HG03558 (cell line): ENCODE measurements around the gene PTP4A1.
"Not testable (repeated sequence)": the region's sequence is repeated elsewhere in the genome, so short reads cannot be mapped to it uniquely, and the experiment has no call there.

ENCODE experiments used
- ATAC-seq: cut with Tn5 transposase; IDR thresholded peaks from one replicate; pipeline ENCODE4 v1.9.1; 2021; ENCODE audit warnings: moderate number of reproducible peaks; ENCODE audit not compliant: unreplicated experiment; ENCODE audit errors: extremely low read depth

PTP4A1 gene

DNA sequence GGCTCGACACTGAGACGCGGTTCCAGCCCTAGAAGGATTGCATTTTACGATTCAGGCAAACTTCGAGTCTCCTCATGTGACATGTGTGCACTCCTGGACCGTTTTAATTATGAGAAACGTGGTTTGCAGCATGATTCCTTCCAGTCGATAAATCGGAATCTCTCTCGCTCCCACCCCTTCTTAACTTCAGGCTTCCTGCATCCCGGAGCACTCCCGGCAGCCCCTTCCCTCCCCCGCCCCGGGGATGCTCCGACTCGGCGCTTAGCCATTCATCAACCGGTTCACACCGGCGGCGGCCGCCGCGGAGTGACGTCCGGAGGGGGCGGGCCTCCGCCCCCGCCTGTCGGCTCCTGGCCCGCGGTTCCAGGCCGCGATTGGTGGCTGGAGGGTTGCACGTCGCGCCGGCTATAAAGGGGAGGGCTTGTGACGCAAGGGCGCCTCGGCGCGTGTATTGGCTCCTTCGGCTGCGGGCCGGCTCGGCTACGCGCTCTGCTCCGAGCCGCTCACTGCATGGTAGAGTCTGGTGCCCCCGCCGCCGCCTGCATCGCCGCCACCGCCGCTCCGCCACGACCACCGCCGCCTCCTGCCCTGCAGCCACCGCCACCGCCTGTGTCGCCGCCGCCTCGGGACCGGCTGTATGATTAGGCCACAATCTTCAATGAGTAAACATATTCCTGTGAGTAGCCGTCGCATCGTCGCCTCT is at the start of gene PTP4A1, which contains the start of gene LOC128125822:
Gene PTP4A1 (plus strand): TSS at position 437 of the 703 bp plus-strand sequence. CDS start 4,401 bp downstream, outside the sequence.
Gene LOC128125822 (plus strand): TSS at position 437 of the 703 bp plus-strand sequence.
- ATAC-seq = peak; percentile 87

DNA sequence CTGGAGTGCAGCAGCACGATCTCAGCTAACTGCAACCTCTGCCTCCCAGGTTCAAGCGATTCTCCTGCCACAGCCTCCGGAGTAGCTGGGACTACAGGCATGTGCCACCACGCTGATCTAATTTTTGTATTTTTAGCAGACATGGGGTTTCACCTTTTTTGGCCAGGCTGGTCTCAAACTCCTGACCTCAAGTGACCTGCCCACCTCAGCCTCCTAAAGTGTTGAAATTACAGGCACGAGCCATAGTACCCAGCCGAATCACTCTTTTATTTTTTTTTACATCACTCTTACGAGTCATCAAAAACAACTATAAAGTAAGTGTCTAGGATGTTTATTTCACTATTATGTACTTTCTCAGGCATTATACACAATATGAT is 49.4 kb upstream of the PTP4A1 start:
- not testable (repeated sequence) for ATAC-seq

DNA sequence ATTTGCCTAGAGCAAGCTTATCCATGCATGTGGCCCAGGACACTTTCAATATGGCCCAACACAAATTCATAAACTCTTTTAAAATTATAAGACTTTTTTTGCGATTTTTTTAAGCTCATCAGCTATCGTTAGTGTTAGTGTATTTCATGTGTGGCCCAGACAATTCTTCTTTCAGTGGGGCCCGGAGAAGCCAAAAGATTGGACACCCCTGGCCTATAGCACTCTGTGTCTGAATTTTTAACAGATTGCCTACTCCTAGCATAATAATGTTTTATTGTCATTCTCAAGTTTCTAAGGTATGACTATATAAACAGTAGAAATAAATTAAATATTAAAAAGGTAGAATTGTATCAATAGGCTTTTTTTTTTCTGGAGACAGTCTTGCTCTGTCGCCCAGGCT is 48.6 kb upstream of the PTP4A1 start:
- no peak for ATAC-seq

DNA sequence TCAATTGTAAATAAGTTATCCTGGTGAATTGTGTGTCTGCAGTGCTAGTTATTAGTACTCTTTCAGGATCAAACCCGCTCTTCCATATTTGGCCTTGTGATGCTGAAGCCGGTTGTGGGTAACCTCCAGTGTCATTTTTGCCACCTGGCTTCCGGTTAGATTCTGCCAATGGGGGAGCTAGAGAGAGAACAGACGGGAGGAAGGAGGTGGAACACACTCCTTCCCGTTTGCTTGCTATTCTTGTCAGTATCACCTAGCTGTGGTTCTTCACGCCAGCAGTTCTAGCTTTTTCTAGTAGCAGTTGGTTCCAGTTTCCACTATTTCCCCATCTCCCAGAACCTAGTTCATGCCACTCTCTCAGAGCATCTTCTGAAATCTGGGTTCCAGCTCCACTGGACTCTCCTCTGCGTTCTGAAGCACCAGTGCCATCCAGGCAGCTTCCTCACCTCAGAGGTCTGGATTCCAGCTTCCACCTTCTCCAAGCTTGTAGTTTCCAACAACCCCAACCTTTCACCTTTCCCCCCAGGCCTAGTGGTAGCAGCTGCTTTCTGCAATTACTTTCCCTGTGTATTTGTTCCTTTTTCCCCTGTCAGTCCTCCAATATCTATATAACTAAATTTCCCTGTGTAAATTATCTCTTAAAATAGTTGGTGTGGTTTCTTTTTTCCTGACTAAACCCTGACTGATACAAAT is 46.9 kb upstream of the PTP4A1 start:
- no peak for ATAC-seq

DNA sequence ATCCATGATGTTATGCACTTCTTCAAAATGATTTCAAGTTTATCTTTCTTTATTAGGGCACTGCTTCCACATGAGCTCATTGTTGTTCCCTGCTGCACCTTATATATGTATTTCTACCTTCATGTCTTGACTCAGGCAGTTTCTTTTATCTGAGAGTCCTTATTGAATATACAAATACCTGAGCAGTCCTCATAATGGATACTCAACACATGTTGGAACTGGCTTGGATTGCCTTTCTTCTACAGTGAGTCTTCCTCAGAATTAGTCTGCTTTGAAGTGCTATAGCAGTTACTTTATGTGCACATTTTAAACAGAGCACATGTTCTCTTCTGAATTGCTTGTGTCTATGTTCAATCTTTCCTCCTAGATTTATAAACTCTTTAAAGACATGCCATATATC is 45.3 kb upstream of the PTP4A1 start:
- ATAC-seq = no peak

DNA sequence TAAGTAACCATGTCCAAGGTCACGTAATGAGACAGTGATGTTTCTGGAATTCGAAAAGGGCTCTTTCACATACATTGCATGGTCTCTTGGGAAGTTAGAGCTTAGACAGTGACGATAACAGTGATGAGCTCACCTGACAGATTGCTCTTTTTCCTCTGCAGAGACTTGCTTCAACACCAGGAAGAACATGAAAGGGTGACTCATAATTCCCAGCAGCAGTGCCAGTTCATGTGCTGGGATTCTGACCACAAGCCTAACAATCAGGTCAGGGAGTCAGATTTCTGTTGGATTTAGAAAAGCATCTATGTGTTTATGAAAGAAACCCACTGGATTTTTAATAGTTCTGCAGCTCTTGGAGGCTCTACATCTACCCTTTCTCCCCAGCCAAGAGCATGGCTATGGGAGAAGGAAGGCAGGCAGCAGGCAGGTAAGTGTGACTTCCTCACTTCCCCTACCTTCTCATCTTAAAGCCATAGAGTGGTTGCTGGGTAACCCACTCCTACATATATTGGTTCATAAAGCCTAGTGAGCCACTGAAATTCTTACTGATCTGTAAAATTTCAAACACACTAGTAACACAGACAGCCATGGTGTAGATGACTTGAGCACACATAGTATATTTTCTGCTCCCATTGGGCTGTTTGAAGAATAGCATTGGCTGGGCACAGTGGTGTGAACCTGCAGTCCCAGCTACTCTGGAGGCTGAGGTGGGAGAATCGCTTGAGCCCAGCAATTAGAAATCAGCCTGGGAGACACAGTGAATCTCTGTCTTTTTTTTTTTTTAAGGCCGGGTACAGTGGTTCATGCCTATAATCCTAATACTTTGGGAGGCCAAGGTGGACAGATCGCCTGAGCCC is 44.4 kb upstream of the PTP4A1 start:
- no peak for ATAC-seq

DNA sequence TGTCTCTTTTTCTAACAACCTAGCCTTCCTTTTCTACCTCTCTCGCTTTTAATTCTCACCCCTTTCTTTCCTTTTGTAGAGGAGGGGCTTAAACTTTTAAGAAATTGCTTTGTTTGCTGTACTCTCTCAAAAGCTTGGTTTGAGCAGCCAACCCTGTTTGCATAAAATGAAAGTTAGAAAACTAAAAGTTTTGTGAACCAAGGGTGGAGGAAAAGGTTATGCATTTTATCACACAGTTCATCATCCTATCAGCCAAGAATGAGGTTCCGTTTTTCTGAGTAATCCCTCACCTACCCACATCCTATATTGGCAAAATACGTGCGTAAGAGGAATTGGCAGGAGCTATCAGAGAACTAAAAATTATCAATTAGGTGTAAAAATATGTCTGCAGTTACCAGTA is 42.8 kb upstream of the PTP4A1 start:
- ATAC-seq = no peak

DNA sequence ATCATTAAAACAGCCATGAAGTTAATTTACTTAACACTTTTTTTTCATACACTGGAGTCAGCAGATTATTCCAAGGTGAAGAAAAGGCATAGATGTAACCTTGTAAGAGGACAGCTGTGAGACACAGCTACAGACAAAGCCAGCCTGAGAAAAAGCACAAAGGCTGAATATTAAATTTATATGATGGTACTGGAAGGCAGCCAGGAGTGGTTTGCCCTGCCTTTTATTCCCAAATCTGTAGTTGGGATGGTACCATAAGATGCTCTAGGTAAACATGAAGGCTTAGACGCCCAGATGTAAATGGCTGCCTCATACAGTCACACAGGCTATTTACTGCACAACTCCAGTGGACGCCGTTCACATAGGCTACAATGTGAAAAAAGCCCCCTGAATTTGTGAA is 42.1 kb upstream of the PTP4A1 start:
- ATAC-seq = no peak

DNA sequence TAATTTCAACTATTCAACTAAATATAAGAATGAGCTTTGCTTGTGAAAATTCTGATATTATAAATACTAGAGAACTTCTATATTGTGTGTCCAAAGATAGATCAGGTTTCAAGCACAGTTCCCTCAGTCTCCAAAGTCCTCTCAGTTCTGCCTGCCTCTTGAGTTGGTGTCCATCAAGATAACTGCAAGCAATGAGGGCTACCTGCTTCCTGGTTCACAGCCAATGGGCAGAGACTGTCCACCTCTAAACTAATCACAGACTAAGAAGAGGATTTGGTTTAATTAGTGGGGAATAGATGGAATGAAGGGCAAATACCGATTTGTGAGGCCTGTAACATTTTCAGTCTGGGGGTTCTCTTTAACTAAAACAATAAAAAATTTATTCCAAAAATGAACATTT is 41.3 kb upstream of the PTP4A1 start:
- ATAC-seq = no peak

DNA sequence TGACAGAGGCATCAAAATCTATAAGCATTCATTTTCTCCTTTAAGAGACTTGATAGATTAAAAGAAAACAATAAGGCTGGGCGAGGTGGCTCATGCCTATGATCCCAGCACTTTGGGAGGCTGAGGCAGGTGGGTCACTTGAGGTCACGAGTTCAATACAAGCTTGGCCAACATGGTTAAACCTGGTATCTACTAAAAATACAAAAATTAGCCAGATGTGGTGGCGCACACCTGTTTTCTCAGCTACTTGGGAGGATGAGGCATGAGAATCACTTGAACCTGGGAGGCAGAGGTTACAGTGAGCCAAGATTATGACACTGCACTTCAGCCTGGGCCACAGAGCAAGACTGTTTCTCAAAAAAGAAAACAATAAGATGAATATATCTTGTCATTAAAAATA is 39.3 kb upstream of the PTP4A1 start:
- no peak for ATAC-seq

DNA sequence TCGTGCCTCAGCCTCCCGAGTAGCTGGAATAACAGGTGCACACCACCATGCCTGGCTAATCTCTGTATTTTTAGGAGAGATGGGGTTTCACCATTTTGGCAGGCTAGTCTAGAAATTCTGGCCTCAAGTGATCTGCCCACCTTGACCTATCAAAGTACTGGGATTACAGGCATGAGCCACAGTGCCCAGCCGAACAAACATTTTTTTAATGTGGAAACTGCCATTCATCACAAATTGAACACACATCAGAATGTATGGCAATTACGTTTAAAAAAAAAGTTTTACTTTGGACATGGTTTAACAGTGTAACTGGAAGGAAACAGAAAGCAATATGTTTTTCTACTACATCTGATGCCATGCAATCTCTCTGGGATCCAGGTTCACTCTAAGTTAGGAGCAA is 38.3 kb upstream of the PTP4A1 start:
- no peak for ATAC-seq

DNA sequence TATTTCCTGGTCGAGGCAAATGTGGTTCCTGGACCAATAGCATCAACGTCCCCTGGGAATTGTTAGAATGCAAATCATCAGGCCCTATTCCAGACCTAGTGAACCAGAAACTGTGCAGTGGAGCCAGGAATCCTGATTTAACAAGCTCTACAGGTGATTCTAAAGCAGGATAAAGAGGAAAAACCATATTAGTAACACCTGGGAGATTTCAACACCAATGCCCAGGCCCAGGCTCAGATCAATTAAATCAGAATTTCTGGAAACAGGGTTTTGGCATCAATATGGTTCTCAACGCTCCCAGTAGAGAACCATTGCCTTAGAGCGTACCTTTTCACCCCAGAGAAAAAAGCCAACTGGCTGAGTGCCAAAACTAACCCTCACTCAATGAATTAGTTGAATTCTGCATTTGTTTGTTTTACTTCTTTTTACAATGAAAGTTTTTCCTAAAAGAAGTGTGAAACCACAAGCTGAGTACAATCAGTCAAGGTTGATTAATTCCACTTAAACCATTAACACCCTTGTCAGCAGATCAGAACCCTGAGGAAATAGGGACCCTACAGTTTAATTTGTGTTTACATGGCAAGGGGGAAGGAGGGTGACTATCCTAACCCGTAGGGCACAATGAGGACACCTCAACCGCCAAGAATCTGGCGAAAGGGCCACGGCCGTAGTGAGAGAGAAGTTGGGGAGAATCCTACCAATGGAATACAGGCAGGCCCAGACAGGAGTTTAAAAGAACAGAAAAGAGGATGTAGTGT is 34.9 kb upstream of the PTP4A1 start:
- no peak for ATAC-seq

DNA sequence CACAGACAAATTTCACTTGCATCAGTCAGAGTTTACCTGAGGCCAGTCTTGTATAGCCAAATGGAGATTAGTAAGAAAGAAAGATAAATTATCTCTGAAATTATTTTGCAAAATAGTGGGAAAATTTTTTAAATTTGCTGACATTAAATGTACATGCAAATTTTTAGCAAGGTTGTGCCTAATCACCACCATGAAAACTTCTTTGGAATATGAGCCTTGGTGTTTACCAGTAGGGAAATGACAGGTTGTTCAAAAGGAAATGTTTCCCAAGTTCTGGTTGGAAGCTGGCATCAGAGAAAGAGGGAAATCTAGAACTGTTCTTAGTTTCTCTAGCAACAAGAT is 34.4 kb upstream of the PTP4A1 start:
- no peak for ATAC-seq

DNA sequence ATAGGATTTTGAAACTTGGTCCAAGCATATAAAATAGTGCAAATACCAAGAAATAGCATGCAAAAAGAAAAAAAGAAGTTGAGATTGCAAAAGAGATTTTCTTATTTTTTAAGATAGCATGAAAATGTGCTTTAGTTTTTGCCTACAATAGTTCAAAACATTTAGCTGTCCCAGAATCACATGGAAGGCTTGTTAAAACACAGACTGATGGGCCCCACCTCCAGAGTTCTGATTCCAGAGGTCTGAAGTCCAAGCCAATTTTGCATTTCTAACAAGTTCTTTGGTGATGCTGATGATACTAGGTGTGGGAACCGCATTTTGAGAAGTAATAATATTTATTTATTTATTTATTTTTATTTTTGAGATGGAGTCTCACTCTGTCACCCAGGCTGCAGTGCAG is 33.7 kb upstream of the PTP4A1 start:
- ATAC-seq = no peak

DNA sequence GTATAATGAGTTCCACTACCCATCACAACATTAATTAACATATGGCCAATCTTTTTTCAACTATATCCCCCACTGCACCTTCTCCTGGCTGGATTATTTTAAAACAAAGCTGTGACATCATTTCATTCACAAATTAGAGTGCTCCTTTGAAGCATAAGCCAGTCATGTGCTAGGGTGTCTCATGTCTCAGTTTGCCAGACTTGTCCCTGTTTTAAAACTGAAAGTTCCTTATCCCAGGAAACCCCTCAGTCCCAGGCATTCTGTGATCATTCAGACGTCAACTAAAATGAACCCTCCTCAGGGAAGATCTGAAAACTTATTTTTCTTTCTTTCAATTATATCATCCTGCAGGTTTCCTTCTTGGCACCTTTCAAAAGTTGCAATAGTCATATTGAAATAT is 29.3 kb upstream of the PTP4A1 start:
- no peak for ATAC-seq

DNA sequence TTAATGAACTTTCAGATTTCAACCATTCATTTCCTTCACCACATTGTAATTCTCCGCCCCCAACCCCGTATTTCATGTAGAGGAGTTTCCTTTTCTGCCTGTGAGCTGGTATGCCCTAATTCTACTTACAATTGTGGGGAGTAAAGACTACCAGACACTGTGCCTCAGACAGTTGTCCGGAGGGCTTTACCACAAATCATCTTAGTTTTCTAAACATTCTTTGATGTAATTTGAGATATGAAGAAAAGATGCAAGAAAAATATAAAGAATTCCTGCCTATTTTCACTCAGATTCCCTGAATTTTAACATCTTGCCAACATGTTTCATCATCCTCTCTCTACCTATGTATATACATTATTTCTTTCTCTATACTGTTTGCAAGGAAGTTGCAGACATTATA is 28.3 kb upstream of the PTP4A1 start:
- ATAC-seq = no peak

DNA sequence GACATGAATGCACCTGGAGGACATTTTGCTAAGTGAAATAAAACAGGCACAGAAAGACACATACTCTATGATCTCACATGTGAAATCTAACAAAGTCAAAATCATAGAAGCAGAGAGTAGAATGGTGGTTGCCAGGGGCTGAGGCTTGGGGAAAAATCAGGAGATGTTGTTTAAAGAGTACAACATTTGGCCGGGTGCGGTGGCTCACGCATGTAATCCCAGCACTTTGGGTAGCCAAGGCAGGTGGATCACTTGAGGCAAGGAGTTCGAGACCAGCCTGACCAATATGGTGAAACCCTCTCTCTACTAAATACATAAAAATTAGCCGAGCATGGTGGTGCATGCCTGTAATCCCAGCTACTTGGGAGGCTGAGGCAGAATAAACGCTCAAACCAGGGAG is 26.0 kb upstream of the PTP4A1 start:
- ATAC-seq = no peak

DNA sequence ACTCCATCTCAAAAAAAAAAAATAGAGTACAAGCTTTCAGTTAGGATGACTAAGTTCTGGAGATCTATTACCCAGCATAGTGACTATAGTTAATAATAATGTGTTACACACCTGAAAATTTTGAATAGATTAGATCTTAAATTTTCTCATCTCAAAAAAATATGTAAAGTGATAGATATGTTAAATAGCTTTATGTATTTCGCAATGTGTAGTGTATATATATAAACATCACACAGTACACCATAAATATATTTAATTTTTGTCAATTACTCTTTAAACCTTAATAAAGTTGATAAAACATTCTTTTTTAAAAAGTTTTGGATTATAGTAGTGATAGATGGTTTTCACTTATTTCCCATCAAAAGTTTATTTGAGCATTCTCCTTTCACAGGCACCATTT is 25.6 kb upstream of the PTP4A1 start:
- no peak for ATAC-seq

DNA sequence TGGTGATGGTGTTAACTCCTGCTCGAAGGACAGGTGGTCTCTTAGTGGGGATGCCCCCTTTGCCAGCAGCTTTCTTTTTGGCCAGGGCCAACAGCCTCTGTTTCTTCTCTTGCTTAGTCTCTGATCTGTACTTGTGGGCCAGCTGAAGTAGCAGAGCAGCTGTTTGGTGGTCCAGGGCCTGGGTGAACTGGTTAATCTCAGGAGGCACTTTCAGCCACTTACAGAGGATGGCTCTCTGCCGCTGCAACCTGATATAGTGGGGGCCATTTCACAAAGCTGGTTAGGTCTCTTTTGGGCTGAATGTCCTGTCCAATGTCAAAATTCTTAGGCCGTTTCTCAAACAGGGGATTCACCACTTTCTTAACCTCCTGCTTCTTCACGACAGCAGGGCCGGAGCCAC is 23.2 kb upstream of the PTP4A1 start:
- ATAC-seq = no peak

DNA sequence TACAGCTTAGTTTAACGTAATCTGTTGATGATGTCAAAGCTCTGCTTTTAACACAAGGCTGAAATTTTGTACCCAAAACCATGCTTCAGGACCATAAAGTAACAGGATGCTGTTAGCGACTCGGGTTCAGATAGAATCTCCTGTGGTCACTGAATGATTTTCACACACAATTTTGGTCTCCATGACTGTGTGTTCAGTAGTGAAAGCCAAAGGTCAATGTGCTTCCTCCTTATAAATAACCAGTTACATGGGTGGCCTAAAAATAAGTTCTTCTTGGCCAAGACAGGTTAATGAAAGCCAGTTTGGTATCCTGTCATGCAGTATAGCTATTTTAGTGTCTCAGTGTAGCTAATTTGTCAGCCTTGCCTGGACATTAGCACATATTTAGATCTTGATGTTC is 19.1 kb upstream of the PTP4A1 start:
- peak; percentile 96 for ATAC-seq

DNA sequence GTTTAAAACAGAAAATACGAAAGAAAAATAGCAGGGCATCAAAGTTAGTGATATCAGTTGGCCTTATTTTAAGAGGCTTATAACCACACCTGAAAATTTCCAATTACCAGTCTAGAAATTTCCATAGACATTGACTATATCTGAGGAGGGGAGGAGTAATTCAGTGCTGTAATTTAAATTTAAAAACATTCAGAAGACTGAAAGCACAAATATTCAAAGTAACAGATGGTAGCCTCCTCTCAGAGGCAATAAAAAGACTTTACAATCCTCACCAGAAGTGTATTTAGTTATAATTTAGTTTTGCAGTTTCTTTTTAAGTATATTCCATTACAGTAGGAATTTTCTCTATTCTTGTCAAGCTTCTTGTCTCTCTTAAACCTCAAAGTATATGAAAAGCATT is 18.4 kb upstream of the PTP4A1 start:
- no peak for ATAC-seq
